HepG2 (cell line): ENCODE results near the gene LLGL2. TPM values are rescaled to one million over a fixed set of nuclear protein-coding genes. Genes with fewer than 3 reads are reported as not detected.

Experiments used
- CBFB ChIP-seq: sonication (generic); formaldehyde crosslinking; IDR thresholded peaks from 2 replicates; pipeline ENCODE4 v1.4.0; 2020; ENCODE audit warnings: missing genetic modification reagents
- MIER3 ChIP-seq: IDR thresholded peaks from 2 replicates; pipeline ENCODE4 v1.6.1; 2016; ENCODE audit warnings: missing compliant biosample characterization, borderline replicate concordance
- SP1 ChIP-seq, 2 experiments: fragments of 450-650 bp in 1 of 2; sonication (generic) in 1 of 2; formaldehyde crosslinking in 1 of 2; IDR thresholded peaks; 2 replicates each; pipeline versions ENCODE4 v1.4.0 to v1.6.1; 2016 to 2020; ENCODE audit warnings: missing genetic modification reagents in 1 of 2
- SP4 ChIP-seq: sonication (generic); formaldehyde crosslinking; IDR thresholded peaks from 2 replicates; pipeline ENCODE4 v1.8.1; 2023; ENCODE audit warnings: mild to moderate bottlenecking, missing genetic modification reagents
- TBX2 ChIP-seq: sonication (generic); formaldehyde crosslinking; IDR thresholded peaks from 2 replicates; pipeline ENCODE4 v1.5.0; 2020; ENCODE audit warnings: missing genetic modification reagents, mild to moderate bottlenecking, borderline replicate concordance
- ZFP90 ChIP-seq: sonication (generic); formaldehyde crosslinking; IDR thresholded peaks from 2 replicates; pipeline ENCODE4 v1.8.0; 2022; ENCODE audit warnings: missing genetic modification reagents, mild to moderate bottlenecking, inconsistent platforms, borderline replicate concordance
- polyA plus RNA-seq, 8 experiments: library from polyadenylated mRNA; depleted of rRNA in 3 of 8; stranded (reverse) in 7 of 8; unstranded in 1 of 8; fragments of >200 nt; fragmentation: Illumina TruSeq in 4 of 8; extraction: Trizol in 4 of 8; gene quantifications; 2 replicates each; pipeline versions ENCODE4 v1.2.1 to v1.2.3, GENCODE V29; 2011 to 2016; ENCODE audit warnings: low read depth in 4 of 8, missing spikeins in 1 of 8, mixed read lengths in 1 of 8; ENCODE audit not compliant: insufficient read depth in 1 of 8
- total RNA-seq, 5 experiments: library from RNA; depleted of rRNA; stranded (reverse); fragments of >200 nt; fragmentation: Illumina TruSeq; extraction: Trizol; gene quantifications; 2 replicates each; pipeline ENCODE4 v1.2.3, GENCODE V29; 2016; ENCODE audit warnings: low read depth in 1 of 5
- TF ChIP-seq, protein P1 (sequence below), 2 experiments: sonication (generic) in 1 of 2; formaldehyde crosslinking in 1 of 2; IDR thresholded peaks; 2 replicates each; pipeline versions ENCODE4 v1.4.0 to v1.6.1; 2016 to 2020; ENCODE audit warnings: borderline replicate concordance in 1 of 2, low read depth in 1 of 2, mild to moderate bottlenecking in 1 of 2, missing genetic modification reagents in 1 of 2
- TF ChIP-seq, protein P2 (sequence below): sonication (generic); formaldehyde crosslinking; conservative IDR thresholded peaks from 2 replicates; pipeline ENCODE4 v1.8.0; 2022; ENCODE audit warnings: mild to moderate bottlenecking, moderate library complexity, missing genetic modification reagents
- TF ChIP-seq, protein P3 (sequence below): sonication (generic); formaldehyde crosslinking; IDR thresholded peaks from 2 replicates; pipeline ENCODE4 v1.5.0; 2020; ENCODE audit warnings: missing genetic modification reagents
- TF ChIP-seq, protein P4 (sequence below): sonication (generic); formaldehyde crosslinking; IDR thresholded peaks from one replicate; pipeline ENCODE4 v1.5.1; 2020; ENCODE audit warnings: mild to moderate bottlenecking, missing genetic modification reagents; ENCODE audit errors: not compliant biosample characterization

The LLGL2 gene
- total and polyA plus RNA-seq, 2 of the 13 experiments (the other 11 are each of a cell fraction or from before 2014, with no cell fraction given): 83.0 to 86.7 TPM

DNA sequence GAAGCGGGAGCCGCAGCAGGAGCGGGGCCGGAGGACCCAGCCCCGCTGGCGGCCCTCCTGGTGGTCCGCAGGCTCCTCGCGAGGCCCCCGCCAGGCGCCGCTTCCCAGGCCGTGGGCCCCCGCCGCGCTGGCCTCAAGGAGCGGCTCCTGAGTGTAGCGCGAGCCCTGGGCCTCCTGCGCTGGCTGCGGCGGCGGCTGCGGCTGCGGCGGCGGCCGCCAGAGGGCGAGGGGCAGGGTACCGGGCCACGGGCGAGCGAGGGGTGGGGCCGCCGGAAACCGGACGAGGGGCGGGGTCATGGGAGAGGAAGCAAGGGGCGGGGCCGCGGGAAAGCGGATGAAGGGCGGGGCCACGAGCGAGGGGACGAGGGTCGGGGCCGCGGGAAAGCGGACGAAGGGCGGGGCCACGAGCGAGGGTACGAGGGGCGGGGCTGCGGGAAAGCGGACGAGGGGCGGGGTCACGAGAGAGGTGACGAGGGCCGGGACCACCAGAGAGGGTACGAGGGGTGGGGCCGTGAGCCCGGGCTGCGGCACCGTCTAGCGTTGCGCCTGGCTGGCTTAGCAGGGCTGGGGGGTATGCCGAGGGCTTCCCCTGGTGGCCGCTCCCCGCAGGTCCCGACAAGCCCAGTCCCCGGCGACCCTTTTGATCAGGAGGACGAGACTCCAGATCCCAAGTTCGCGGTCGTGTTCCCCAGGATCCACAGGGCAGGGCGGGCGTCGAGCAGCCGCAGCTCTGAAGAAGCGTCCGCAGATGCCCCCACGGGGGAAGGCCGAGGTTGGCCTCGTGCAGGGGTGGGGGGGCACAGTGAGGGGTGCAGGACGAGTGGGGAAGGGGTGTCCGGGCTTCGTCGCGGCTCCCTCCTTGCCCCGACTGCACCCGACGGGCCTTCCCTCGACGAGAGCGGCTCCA, 63.8 kb downstream of the LLGL2 start (continued):
- TF ChIP-seq, protein P1, sequence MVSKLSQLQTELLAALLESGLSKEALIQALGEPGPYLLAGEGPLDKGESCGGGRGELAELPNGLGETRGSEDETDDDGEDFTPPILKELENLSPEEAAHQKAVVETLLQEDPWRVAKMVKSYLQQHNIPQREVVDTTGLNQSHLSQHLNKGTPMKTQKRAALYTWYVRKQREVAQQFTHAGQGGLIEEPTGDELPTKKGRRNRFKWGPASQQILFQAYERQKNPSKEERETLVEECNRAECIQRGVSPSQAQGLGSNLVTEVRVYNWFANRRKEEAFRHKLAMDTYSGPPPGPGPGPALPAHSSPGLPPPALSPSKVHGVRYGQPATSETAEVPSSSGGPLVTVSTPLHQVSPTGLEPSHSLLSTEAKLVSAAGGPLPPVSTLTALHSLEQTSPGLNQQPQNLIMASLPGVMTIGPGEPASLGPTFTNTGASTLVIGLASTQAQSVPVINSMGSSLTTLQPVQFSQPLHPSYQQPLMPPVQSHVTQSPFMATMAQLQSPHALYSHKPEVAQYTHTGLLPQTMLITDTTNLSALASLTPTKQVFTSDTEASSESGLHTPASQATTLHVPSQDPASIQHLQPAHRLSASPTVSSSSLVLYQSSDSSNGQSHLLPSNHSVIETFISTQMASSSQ (IDR thresholded peaks at IDR 0.05; ENCODE audit: low read depth): no peak
- TF ChIP-seq, protein P1 (CRISPR knock-in tag; IDR thresholded peaks at IDR 0.05; ENCODE audit: borderline replicate concordance): peak; percentile 39; the same call in 1 of the 2 replicates
- TF ChIP-seq SP4 (CRISPR knock-in tag) (peak; percentile 81; the same call in 1 of the 2 replicates), CBFB (0 out of 2 replicates have a peak, but pooled peaks have one; percentile 28), MIER3 (peak; percentile 62; the same call in 1 of the 2 replicates), ZFP90 (CRISPR knock-in tag) (no peak), SP1 (IDR thresholded peaks at IDR 0.05) (no peak), SP1 (CRISPR knock-in tag; IDR thresholded peaks at IDR 0.05) (peak; percentile 15), TBX2 (CRISPR knock-in tag) (peak; percentile 72)
- TF ChIP-seq, protein P2, sequence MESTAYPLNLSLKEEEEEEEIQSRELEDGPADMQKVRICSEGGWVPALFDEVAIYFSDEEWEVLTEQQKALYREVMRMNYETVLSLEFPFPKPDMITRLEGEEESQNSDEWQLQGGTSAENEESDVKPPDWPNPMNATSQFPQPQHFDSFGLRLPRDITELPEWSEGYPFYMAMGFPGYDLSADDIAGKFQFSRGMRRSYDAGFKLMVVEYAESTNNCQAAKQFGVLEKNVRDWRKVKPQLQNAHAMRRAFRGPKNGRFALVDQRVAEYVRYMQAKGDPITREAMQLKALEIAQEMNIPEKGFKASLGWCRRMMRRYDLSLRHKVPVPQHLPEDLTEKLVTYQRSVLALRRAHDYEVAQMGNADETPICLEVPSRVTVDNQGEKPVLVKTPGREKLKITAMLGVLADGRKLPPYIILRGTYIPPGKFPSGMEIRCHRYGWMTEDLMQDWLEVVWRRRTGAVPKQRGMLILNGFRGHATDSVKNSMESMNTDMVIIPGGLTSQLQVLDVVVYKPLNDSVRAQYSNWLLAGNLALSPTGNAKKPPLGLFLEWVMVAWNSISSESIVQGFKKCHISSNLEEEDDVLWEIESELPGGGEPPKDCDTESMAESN (CRISPR knock-in tag): 0 out of 2 replicates have a peak, but pooled peaks have one; percentile 49
- TF ChIP-seq, protein P3, sequence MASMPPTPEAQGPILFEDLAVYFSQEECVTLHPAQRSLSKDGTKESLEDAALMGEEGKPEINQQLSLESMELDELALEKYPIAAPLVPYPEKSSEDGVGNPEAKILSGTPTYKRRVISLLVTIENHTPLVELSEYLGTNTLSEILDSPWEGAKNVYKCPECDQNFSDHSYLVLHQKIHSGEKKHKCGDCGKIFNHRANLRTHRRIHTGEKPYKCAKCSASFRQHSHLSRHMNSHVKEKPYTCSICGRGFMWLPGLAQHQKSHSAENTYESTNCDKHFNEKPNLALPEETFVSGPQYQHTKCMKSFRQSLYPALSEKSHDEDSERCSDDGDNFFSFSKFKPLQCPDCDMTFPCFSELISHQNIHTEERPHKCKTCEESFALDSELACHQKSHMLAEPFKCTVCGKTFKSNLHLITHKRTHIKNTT (CRISPR knock-in tag): no peak
- TF ChIP-seq, protein P4, sequence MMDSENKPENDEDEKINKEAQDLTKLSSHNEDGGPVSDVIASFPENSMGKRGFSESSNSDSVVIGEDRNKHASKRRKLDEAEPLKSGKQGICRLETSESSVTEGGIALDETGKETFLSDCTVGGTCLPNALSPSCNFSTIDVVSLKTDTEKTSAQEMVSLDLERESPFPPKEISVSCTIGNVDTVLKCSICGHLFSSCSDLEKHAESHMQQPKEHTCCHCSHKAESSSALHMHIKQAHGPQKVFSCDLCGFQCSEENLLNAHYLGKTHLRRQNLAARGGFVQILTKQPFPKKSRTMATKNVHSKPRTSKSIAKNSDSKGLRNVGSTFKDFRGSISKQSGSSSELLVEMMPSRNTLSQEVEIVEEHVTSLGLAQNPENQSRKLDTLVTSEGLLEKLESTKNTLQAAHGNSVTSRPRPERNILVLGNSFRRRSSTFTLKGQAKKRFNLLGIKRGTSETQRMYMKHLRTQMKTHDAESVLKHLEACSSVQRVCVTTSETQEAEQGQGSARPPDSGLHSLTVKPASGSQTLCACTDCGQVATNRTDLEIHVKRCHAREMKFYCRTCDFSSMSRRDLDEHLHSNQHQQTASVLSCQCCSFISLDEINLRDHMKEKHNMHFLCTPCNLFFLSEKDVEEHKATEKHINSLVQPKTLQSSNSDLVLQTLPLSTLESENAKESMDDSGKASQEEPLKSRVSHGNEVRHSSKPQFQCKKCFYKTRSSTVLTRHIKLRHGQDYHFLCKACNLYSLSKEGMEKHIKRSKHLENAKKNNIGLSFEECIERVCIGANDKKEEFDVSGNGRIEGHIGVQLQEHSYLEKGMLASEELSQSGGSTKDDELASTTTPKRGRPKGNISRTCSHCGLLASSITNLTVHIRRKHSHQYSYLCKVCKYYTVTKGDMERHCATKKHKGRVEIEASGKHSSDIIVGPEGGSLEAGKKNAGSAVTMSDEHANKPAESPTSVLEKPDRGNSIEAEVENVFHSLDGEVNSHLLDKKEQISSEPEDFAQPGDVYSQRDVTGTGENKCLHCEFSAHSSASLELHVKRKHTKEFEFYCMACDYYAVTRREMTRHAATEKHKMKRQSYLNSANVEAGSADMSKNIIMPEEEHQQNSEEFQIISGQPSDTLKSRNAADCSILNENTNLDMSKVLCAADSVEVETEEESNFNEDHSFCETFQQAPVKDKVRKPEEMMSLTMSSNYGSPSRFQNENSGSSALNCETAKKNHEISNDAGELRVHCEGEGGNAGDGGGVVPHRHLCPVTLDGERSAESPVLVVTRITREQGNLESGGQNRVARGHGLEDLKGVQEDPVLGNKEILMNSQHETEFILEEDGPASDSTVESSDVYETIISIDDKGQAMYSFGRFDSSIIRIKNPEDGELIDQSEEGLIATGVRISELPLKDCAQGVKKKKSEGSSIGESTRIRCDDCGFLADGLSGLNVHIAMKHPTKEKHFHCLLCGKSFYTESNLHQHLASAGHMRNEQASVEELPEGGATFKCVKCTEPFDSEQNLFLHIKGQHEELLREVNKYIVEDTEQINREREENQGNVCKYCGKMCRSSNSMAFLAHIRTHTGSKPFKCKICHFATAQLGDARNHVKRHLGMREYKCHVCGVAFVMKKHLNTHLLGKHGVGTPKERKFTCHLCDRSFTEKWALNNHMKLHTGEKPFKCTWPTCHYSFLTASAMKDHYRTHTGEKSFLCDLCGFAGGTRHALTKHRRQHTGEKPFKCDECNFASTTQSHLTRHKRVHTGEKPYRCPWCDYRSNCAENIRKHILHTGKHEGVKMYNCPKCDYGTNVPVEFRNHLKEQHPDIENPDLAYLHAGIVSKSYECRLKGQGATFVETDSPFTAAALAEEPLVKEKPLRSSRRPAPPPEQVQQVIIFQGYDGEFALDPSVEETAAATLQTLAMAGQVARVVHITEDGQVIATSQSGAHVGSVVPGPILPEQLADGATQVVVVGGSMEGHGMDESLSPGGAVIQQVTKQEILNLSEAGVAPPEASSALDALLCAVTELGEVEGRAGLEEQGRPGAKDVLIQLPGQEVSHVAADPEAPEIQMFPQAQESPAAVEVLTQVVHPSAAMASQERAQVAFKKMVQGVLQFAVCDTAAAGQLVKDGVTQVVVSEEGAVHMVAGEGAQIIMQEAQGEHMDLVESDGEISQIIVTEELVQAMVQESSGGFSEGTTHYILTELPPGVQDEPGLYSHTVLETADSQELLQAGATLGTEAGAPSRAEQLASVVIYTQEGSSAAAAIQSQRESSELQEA: peak; percentile 31
